GM18858 (cell line): Measurements from ENCODE around the gene LPIN1.

ENCODE experiments used
- ATAC-seq: cut with Tn5 transposase; IDR thresholded peaks from one replicate; pipeline ENCODE4 v1.9.1; 2021; ENCODE audit not compliant: unreplicated experiment

Gene LPIN1

DNA sequence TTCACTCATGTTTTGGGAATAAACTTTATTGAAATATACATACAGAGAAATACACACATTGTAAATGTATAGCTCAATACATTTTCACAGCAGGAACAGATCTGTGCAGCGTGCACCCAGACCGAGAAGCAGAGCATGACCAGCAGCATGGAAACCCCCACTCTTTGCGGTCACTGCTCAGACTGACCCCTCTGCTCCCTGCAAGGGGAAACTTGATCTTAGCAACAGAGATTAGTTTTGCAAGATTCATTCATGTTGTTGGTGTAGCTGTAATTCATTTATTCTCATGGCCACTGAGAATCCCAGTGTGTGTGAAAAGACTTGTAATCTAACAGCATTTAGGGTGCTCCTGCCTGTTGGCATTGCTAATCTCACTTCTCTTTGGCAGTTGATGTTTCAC, 35.2 kb downstream of the LPIN1 start:
- ATAC-seq: no peak

DNA sequence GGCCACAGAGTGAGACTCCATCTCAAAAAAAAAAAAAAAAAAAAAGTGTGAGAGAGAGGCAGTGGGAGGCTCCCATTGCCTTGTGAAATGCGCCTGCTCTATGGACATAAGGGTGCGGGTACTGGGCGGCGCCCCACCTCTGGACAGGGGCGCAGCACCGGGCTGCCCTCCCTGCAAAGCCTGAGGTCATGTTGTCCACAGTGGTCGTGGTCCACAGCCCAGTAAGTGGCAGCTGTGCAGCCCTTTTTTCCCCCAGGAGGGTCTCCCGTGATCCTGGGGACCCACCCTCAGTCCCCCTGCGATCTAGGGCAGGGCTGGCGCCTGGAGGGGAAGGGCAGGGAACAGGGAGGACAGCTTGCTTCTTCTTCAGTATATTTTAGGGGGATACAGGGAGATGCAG, 37.8 kb downstream of the LPIN1 start:
- no peak for ATAC-seq

DNA sequence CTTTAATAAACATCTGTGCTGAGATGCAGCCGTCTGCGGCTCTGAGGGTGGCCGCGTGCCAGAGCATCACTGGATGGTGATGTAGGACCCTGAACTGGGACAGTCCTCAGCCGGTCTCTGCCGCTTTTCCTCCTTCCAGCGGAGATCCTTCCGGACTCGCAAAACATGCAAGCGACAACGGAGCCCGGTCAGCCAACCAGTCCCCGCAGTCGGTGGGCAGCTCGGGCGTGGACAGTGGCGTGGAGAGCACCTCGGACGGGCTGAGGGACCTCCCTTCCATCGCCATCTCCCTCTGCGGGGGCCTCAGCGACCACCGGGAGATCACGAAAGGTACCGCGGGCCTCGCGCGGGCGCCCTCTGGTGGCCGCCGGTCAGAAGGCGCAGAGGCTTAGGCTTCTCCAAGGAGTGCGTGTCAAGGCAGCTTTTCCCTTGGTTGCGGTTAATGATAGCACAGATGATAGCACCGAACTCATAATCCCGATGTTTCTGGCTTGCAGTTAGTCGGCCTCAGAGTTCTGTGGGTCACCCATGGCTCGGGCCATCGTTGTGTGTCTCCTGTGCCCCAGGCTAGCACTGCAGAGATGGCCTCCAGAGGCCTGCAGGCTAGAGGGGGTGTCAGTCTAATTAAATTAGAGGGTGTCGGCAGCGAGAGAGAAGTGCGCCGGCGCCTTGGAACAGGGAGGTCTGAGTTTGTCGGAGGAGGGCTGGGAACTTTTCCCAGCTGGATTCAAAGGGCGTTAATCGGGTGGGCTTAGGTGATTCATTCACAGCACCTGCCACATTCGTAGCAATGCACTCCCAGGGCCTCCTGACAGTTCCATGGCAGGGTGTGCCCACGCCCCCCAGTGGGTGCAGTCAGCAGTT, 38.5 kb downstream of the LPIN1 start:
- ATAC-seq: no peak

DNA sequence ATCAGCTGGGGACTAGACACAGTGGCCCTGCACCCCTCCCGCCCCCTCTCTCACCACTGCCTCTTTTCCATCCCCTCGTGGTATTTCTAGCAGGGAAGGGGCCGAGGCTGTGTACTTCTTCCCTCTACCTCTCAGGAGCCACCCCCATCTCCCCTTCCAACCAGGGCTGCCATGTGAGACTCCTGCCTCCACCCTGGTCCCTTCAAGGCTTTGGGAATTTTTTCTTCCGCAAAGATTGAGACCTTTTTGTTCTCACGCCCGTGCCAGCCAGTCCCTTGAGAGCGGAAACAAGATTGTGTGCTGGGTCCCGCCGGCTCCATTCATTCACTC, 39.1 kb downstream of the LPIN1 start:
- no peak for ATAC-seq

DNA sequence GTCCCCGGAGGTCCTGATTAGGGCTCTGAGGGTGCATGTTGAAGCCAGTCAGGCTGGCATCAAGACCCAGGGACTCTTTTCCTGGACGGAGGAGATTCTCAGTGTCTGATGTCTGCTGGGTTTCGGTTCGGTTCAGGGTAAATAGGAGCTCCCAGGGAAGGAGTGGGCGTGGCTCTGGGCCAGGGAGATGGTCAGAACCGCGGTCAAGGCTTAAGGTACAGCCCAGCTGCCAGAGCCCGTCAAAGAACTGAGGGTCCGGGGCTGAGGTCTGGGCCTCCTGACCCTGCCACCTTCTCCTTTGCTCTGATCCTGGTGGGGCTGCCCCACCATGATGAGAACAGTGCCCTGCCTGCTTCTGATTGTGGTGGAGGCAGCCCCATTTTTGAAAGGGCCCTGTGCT, 39.8 kb downstream of the LPIN1 start:
- ATAC-seq: no peak

DNA sequence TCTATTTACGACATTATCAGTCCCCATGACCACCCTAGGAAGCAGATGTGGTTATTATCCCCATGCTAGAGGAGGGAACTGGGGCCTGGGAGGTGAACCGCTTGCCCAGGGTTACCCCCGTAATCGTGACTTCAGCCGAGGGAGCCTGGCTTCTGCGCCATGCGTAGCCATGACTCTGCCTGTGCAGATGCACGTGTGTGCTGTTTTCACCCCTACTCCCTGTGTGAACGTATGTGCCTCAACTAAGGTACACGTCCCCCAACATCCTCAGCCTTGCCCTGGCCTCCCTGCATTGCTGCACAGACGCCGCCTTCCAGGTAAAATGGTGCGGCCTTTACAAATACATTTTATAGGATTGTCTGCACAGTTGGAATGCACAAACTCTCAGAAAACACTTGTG, 40.2 kb downstream of the LPIN1 start:
- no peak for ATAC-seq

DNA sequence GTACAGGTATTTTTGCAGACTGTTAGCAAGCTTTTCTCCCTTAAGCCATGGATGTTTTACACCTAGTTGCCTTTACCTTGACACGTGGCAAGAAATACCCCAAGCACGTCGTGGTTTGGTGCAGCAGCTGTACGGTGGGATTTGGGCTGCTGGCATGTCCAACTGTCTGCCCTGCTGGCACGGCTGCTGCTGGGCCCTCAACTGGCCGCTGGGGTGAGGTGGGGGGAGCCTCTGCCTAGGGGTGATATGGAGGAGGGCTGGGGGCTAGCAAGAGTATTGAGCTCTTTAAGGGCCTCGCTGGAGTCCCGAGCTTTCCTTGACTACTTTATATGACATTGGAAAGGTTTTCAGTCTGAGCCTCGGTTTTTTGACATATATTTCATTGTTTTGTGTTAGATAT, 41.6 kb downstream of the LPIN1 start:
- no peak for ATAC-seq

DNA sequence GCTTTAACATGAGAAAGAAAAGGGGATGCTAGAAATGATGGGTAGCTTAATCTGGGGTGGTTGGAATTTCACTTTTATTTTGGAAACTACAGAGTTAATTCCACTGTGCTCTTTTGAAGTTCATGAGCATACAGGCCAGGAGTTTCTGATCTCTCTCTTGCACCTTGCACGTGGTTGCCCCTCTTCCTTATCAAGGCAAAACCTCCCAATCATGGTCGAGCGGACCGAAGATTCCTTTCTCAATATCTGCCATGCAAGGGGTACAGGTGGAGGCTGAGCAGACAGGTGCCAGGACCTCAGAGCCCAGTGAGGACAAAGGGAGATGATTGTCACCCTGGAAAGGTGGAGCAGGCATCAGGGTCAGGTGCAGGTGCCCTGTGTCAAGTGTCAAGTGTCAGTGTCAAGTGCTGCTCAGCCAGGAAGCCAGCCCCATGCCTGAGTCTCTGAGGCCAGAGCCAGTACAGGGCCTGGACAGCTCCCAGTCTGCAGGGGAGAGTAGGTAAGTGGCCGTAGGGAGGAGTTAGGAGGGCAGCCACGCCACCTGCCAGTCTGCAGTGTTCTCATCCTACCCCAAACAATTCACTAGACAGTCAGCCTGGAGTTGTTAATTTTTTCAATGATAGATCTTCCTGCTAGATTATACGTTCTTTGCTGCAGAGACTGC, 42.2 kb downstream of the LPIN1 start:
- no peak for ATAC-seq

DNA sequence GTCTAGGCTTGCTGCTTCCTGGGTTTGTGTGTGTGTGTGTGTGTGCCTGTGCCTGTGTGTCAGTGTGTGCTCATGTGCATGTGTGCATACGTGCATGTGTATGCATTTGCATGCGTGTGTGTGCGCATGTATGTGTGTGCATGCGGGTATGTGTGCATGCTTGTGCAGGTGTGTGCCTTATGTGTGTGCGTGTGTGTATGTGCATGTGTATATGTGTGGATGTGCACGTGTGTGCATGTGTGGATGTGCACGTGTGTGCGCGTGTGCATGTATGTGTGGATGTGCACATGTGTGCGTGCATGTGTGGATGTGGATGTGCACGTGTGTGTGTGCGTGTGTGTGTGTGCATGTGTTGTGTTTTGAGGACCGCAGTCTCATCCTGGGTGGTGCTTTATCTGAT, 42.8 kb downstream of the LPIN1 start:
- ATAC-seq: no peak

DNA sequence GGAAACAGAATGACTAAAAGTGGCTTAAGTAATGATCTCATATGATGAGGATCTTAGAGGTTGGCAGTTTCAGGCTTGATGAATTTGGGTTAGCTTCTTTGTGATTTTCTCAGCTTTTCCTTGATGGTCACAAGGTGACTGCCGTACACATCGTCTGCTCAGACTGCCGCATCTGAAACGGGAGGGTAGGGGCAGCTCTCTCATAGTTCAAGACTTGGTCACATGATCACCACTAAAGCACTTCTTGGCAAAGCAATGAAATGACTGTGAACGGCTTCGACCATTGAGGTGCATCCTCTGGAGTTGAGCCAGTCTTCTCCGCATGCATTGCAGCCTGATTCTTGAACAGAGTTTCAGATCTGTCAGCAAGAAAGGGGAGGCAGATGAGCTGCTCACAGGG, 43.8 kb downstream of the LPIN1 start:
- ATAC-seq: no peak

DNA sequence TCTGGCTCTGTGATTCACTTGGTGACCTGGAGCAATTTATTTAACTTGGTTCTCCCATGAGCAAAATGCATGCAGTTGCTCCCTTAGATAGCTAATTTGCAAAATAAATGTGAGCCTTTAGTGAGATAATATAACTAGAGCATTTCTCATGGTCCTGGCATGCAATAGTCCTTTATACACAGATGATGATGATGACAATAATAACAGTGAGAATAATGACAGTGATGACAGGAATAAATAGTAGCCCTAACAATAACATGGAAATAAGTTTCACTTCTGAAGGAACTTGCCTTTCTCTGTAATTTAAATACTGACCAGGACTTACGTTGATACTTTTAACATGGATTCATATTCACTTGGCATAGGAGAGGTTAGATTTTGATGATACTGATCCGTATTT, 49.2 kb downstream of the LPIN1 start:
- no peak for ATAC-seq

DNA sequence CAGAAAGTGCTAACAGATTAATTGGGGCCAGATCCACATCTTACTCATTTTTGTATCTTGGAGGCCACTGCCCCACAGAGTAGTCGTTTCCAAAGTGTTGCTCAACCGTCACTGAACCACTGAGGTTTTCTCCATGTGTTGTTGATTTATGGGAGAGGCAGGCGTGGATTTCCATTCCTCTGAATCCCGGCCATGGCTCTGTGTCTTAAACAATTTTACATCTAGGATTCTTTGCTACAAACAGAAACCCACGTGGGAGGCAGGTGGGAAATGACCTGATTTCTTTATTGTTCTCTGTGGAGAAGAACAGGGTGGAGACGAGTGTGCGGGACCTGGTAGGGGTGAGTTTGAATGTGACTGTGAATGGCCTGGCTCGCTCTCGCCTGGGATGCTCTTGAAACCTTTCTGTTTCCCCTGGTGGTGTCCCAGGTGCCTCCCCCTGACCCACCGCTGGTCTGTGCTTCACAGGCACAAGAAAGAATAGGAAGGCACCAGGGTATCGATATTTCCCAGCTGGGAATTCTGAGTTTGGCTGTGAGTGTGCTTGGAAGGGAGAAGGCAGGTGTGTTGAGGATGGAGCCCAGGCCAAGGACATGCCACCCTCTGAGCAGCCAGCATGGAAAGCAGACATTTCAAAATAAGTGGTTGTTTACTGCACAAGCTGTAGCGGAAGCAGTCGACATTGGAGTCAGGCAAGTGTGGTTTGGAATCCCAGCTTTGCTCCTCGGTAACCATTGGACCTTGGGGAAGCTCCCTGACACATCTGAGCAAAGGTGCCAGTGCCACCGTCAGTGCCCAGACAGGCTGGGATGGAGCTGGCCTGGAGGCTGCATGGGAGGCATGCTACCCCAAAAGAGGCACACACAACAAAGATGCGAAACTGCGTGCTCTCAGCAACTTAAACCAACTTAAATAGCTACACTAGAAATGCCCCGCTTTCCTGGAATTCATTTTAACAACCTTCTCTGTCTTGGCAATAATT, 50.0 kb downstream of the LPIN1 start:
- ATAC-seq: no peak

DNA sequence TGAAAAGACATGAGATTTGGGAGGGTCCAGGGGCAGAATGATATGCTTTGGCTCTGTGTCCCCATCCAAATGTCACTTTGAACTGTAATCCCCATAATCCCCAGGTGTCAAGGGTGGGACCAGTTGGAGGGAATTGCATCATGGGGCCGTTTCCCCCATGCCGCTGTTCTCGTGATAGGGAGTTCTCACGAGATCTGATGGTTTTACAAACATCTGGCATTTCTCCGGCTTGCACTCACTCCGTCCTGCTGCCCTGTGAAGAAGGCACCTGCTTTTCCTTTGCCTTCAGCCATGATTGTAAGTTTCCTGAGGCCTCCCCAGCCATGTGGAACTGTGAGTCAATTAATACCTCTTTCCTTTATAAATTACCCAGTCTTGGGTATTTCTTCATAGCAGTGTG, 51.4 kb downstream of the LPIN1 start:
- ATAC-seq: no peak

DNA sequence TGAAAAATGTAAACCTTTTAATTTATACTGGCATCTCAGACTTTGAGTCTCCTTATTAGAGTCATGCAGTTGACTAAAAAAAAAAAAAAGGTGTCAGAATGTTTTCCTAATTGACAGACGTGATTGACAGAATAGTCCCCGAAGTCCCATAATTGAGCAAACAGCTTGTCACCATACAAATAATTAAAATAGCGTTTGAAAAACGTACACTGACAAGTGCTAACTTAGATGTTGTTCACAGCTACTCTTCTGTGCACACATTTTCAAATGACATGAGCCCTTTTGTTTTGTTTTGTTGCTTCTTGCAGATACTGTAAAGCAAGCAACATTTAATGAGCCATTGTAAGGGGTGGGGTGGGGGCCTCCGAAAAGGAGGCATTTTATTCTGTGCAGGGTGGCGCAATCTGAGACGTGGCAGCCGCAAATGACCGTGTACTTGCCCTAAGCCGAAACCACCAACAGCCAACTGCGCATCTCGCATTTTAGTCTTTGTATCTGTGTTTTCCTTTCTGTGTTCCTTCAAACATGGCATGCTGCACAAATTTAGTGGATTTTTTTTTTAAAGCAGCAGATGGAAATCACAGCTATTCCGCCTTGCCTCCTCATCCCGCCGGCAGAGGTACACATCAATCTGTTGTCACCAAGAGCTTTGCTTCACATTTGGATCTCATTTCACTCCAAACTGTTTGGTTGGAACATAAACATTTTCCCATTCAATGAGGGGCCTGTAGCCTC, 52.4 kb downstream of the LPIN1 start:
- no peak for ATAC-seq

DNA sequence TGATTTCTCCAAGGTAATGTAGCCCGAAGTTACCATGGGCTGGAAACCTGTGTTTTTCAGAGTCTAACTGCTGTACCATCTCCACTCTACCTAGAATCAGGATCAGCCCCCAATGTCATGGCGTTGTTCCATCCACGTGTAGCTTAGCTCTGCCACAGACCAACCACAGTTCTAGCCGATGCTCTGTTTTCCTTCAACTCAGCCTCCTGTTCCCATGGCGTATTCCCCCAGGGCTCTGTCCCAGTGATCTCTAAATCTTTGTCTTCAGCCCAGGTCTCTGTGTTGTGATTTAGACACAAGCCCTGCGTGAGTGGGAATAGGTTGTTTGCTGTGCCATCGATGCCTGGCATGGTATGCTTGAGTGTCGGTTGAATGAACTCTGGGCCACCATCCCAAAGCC, 53.4 kb downstream of the LPIN1 start:
- ATAC-seq: no peak

DNA sequence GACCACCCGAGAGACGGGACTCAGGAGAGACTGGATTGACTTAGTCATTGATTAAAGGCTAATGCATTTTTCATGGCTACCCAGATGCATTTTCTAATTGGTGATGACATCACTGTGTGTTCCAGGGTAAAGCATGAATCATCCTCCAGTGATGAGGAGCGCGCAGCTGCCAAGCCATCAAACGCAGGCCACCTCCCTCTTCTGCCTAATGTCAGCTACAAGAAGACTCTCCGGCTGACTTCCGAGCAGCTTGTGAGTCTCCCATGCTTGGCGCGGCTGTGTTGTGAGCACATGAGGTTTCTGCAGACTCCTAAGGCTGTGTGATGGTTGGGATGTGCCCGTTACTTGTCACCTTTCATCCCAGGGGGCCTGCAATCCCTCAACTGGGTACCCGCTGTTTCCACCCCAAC, 56.4 kb downstream of the LPIN1 start:
- no peak for ATAC-seq

DNA sequence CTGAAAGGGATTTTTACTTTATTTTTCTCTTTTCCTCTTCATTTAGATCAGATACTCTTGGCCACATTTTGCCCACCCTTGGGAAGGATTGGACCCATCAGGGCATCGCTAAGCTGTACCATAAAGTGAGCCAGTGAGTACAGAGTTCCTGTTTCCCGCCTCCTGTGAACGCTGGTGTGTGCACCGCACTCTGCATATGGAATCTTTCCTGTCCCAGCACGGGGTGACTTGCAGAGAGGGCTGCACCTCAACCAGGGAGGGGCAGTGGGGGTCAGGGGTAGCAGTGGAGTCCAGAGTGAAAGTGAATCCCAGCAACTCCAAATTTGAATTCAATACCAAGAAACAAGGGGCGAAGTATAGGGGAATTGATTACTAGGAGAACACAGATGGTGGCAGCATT, 58.6 kb downstream of the LPIN1 start:
- ATAC-seq: no peak

DNA sequence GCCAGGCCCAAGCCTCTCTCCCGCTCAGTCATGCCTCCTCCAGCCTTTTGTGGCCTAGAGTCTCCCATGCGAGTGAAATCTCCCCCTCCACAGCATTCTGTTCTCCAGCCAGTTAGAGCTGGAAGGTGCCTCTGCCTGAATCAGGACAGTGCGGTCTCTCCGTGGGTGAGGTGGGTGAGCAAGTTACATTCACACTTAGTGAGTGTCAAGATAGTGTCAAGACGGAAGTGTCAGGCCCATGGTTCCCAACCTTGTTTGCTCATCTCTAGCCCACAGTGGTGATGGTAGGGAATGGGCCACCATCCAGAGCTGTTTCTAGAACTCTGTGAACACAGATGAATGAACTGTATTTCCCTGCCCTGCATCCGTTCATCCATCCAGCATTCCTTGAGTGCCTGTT, 59.5 kb downstream of the LPIN1 start:
- no peak for ATAC-seq

DNA sequence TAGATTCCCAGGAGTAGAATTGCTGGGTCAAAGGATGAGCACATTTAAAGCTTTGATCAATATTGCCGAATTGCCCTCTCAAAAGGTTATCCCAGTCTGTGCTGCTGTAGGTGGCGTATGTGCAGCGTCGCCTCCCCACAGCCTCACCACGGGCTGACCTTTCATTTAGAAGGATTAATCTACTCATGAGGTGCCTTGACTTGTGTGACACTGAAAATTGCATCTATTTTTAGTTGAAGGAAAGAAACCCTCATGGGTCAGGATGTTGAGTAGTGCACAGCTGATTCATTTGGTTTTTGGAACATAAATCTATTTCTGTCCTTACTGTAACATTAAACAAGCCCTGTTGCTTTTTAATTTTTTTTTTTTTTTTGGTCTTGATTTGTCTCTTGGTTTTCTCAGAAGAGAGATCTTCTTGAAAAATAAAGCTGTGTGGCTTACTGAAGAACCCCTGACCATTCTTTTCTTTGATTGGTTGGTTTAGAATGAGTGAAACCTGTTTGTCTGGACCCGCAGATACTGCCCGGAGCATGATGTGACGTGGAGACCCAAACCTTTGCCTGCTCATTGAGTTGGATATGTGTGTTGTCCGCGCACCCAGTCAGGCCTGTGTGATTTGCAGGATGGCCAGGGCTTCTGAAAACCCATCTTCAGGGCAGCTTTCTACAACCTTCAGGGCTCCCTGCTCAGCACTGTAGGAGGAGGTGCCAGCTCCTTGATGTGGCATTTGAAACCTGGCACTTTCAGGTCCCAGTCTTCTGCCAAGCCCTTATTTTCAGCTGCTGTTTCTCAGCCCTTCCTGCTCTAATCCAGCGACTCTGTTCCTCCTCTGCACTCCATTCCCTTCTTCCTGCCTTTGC, 61.0 kb downstream of the LPIN1 start:
- ATAC-seq: no peak

DNA sequence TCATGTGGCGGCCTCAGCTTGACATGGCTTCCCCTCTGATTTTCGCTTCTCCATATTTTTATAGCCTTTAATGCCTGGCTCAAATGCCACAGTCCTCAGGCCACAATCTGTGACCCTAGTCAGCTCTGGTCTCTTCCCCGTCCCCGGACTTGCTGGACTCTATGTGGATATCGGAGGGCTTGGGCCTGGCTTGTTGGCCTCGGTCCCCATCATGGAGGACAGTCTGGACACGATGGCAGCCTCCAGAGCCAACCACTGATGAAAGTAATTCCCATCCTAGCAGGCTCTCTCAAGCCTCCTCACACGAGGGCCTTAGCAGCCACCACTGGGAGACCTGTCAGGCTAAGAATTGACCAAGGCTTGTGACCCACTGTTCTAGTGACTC, 61.6 kb downstream of the LPIN1 start:
- ATAC-seq: no peak
